ENCODE measurements around the gene DCP1A. TPM values are rescaled to one million over a fixed set of nuclear protein-coding genes. Genes with fewer than 3 reads are reported as not detected.
A peak's percentile ranks its signal among the peaks of the same experiment; 100 is the strongest.

The DCP1A gene
- total and polyA plus RNA-seq, 9 of the 15 experiments (the other 6 are each of a cell fraction or from before 2014, with no cell fraction given): 6.6 to 33.7 (median 13.3) TPM

- in situ Hi-C loops (cut with MboI) (loop anchor here (10.0 kb wide), 1 partner anchor 340 kb away; no protein-coding TSS in a partner anchor), intact Hi-C loops (cut with micrococcal nuclease) (loop anchor here (1.0 kb wide), 1 partner anchor 335 kb away; no protein-coding TSS in a partner anchor)
- no peak overlapping the region for H3K9ac ChIP-seq (ENCODE audit: insufficient read depth in 1 of 2, low read depth in 2 of 2, low read length in 2 of 2)
- ATAC-seq (peak; percentile 98), FAIRE-seq (peak; percentile 87), DNase-seq (ENCODE audit: extremely low read depth in 1 of 4, low spot score in 3 of 4) (peak; percentile 56 to 77 (median 68))
- H3K9me3 ChIP-seq (replicated peaks; ENCODE audit: control insufficient read depth, insufficient read depth, low read depth, low read length): no peaks in the 10 kb centered on the region
- no peak overlapping the region for H2AFZ ChIP-seq (ENCODE audit: low read depth, low read length)
- no peak overlapping the region for H3K4me2 ChIP-seq (ENCODE audit: insufficient read depth, low read length)
- H3K27me3 ChIP-seq (ENCODE audit: control insufficient read depth in 2 of 2, insufficient read depth in 2 of 2, low read length in 2 of 2): no peaks in the 10 kb centered on the region; a peak in 2 of 5 replicates
- no peaks in the 10 kb centered on the region for H4K20me1 ChIP-seq (replicated peaks; ENCODE audit: control insufficient read depth, insufficient read depth, low read length)
- BruUV-seq (replicated peaks): no TSS peak
- H3K36me3 ChIP-seq (ENCODE audit: control insufficient read depth, insufficient read depth, low read length): no peaks in the 10 kb centered on the region
- no peak overlapping the region for H3K27ac ChIP-seq (ENCODE audit: extremely low read depth, low read depth, low read length)
- H3K4me3 ChIP-seq: no peak overlapping the region
- CTCF ChIA-PET (ENCODE audit: low intra/inter-chr PET ratio): interaction anchor here (0.6 to 0.7 kb wide), 2 partner anchors 265 to 407 kb away, joined by 3 read pairs; no protein-coding TSS in a partner anchor
- 46% methylated on average over 8 of the region's 8 CpGs for WGBS (ENCODE audit: insufficient coverage, low coverage, missing lambda C conversion rate)
- H3K4me1 ChIP-seq (replicated peaks in 1 of 2; ENCODE audit: control insufficient read depth in 2 of 2, insufficient read depth in 2 of 2, low read length in 2 of 2): peaks cover 0 to 3% of the 10 kb centered on the region in 2 experiments; a peak in 2 of 5 replicates
- no peaks in the 10 kb centered on the region for H3K9me1 ChIP-seq (ENCODE audit: control insufficient read depth, insufficient read depth, low read length)
- POLR2A ChIA-PET: no interaction called here
- H3K79me2 ChIP-seq (ENCODE audit: control insufficient read depth, insufficient read depth, low read length): no peaks in the 10 kb centered on the region
- peak; percentile 51 to 79 for TF ChIP-seq RAD21 (CRISPR knock-in tag; conservative IDR thresholded peaks at IDR 0.05 in 1 of 2, IDR thresholded peaks at IDR 0.05 in 1 of 2)
- TF ChIP-seq DEAF1 (CRISPR knock-in tag; IDR thresholded peaks at IDR 0.05): peak; percentile 42; the same call in 1 of the 2 replicates
- TF ChIP-seq ZNF76 (CRISPR knock-in tag; IDR thresholded peaks at IDR 0.05; ENCODE audit: borderline replicate concordance): no peak
- no peak for TF ChIP-seq ZNF395 (CRISPR knock-in tag; IDR thresholded peaks at IDR 0.05)
- peak; percentile 68 for TF ChIP-seq SMC3 (conservative IDR thresholded peaks at IDR 0.05; ENCODE audit: insufficient read depth, low read depth, low read length)
- peak; percentile 29; the same call in 1 of the 2 replicates for TF ChIP-seq ATF3 (IDR thresholded peaks at IDR 0.05)
- no peak for TF ChIP-seq ATF3 (CRISPR knock-in tag; conservative IDR thresholded peaks at IDR 0.05)
- no peak for TF ChIP-seq ZNF717 (CRISPR knock-in tag; IDR thresholded peaks at IDR 0.05)
- TF ChIP-seq CTCF (IDR thresholded peaks at IDR 0.05 in 2 of 3, conservative IDR thresholded peaks at IDR 0.05 in 1 of 3; ENCODE audit: insufficient read depth in 2 of 3, low read depth in 1 of 3, low read length in 3 of 3): peak; percentile 74 to 82 (median 77)
- TF ChIP-seq PRMT5 (CRISPR knock-in tag; IDR thresholded peaks at IDR 0.05): no peak
- TF ChIP-seq, protein P1, sequence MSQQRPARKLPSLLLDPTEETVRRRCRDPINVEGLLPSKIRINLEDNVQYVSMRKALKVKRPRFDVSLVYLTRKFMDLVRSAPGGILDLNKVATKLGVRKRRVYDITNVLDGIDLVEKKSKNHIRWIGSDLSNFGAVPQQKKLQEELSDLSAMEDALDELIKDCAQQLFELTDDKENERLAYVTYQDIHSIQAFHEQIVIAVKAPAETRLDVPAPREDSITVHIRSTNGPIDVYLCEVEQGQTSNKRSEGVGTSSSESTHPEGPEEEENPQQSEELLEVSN (IDR thresholded peaks at IDR 0.05; ENCODE audit: borderline replicate concordance in 1 of 2, extremely low read depth in 1 of 2, insufficient read depth in 1 of 2, insufficient read length in 1 of 2, low read depth in 1 of 2, low read length in 1 of 2, poor library complexity in 1 of 2, severe bottlenecking in 1 of 2): no peak
- no peak for TF ChIP-seq ZNF444 (CRISPR knock-in tag; IDR thresholded peaks at IDR 0.05)
Measured at GRCh38 chr3:53375019-53375418, 27.7 kb upstream of the DCP1A start.

Measured in K562 (cell line).